ENCODE results near the gene ARTN. TPM values are rescaled to one million over a fixed set of nuclear protein-coding genes. Genes with fewer than 3 reads are reported as not detected.

The ARTN gene
- total and polyA plus RNA-seq, 2 experiments from 2014 or later = 6.7 to 35.7 TPM

DNA sequence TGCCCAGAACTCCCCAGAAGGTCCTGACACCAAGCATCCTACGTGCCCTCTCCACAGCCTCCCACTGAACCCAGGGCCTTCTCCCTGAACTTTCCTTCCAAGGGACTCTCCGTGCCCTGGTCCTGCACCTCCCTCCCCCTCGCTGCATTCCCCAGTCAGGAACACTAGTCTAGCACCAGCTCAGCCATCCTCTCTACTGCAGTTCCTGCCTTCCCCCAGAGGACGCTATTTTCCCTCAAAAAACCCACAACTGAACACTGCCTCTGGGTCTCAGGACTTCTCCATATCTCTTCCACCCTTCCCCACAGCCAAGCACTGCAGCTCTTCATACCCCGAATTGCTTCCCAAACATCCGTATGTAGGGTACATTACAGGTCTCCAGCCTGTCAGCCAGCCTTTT lies 12.6 kb upstream of the ARTN start:
- ATAC-seq = peak; percentile 60
- Mint-ChIP-seq H3K9me3 (no peaks in the 10 kb centered on the region), H3K27me3 (ENCODE audit: insufficient read depth, low read depth, poor library complexity) (peaks cover 4% of the 10 kb centered on the region), H3K4me3 (no peak overlapping the region), H3K4me1 (peaks cover 3% of the 10 kb centered on the region; the same call in 1 of the 3 replicates), H3K27ac (no peak overlapping the region), H3K36me3 (ENCODE audit: low read depth) (peaks cover 4% of the 10 kb centered on the region; the same call in 1 of the 3 replicates)
- TF ChIP-seq CTCF (conservative IDR thresholded peaks at IDR 0.05; ENCODE audit: low read depth in 2 of 2) = peak in 1 of 2 experiments; percentile 46; a peak in 3 of 4 replicates
- TF ChIP-seq, protein P1, sequence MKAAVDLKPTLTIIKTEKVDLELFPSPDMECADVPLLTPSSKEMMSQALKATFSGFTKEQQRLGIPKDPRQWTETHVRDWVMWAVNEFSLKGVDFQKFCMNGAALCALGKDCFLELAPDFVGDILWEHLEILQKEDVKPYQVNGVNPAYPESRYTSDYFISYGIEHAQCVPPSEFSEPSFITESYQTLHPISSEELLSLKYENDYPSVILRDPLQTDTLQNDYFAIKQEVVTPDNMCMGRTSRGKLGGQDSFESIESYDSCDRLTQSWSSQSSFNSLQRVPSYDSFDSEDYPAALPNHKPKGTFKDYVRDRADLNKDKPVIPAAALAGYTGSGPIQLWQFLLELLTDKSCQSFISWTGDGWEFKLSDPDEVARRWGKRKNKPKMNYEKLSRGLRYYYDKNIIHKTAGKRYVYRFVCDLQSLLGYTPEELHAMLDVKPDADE (IDR thresholded peaks at IDR 0.05) = no peak
- no peak overlapping the region for H2AFZ ChIP-seq
- H3K36me3 ChIP-seq (ENCODE audit: insufficient read depth) = no peaks in the 10 kb centered on the region
- H3K79me2 ChIP-seq (replicated peaks; ENCODE audit: insufficient read depth) = no peaks in the 10 kb centered on the region
- H3K9me2 ChIP-seq (ENCODE audit: insufficient read depth) = no peaks in the 10 kb centered on the region
- no peaks in the 10 kb centered on the region for H3K27me3 ChIP-seq (ENCODE audit: insufficient read depth)
- no peak overlapping the region for H3K27ac ChIP-seq (ENCODE audit: low read depth)
- no peaks in the 10 kb centered on the region for H4K20me1 ChIP-seq (replicated peaks; ENCODE audit: insufficient read depth)
- DNase-seq (ENCODE audit: low spot score) = peak; percentile 38
- no peaks in the 10 kb centered on the region for H3K4me1 ChIP-seq (ENCODE audit: insufficient read depth)
- H3K4me2 ChIP-seq = no peak overlapping the region
- H3K4me3 ChIP-seq = no peak overlapping the region
- no peaks in the 10 kb centered on the region for H3F3A ChIP-seq (replicated peaks; ENCODE audit: low read depth)

DNA sequence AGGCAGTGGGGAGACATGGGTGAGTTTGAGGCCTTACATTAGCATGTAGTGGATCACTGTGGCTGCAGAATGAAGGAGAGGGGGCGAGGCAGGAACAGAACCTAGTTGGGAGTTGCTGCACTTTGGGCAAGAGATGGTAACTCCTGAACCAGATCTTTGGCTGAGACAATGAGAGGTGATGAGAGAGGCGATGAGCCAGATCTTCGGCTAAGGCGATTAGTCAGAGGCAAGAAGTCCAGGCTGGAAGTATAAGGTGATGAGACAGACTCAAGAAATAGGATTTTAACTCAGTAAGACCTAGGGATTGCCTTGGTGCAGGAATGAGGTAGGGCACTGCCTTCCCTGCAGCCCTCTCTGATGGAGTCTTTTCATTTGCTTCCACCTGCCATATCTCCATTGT lies 9.1 kb upstream of the ARTN start:
- H4K20me1 ChIP-seq (replicated peaks; ENCODE audit: insufficient read depth) = no peaks in the 10 kb centered on the region
- peaks cover 3% of the 10 kb centered on the region for H3K27me3 Mint-ChIP-seq (ENCODE audit: insufficient read depth, low read depth, poor library complexity)
- H2AFZ ChIP-seq = no peak overlapping the region
- no peaks in the 10 kb centered on the region for H3K9me3 Mint-ChIP-seq
- no peaks in the 10 kb centered on the region for H3K36me3 ChIP-seq (ENCODE audit: insufficient read depth)
- DNase-seq (ENCODE audit: low spot score) (no peak), ATAC-seq (no peak)
- H3K36me3 Mint-ChIP-seq (ENCODE audit: low read depth) = peaks cover 4% of the 10 kb centered on the region; the same call in 1 of the 3 replicates
- H3F3A ChIP-seq (replicated peaks; ENCODE audit: low read depth) = no peaks in the 10 kb centered on the region
- no peaks in the 10 kb centered on the region for H3K79me2 ChIP-seq (replicated peaks; ENCODE audit: insufficient read depth)
- H3K27ac Mint-ChIP-seq = no peak overlapping the region
- TF ChIP-seq EZH2phosphoT487 (IDR thresholded peaks at IDR 0.05; ENCODE audit: unreplicated experiment) (no peak), STAT1 (IDR thresholded peaks at IDR 0.05; ENCODE audit: unreplicated experiment) (no peak)
- H3K4me3 Mint-ChIP-seq = no peak overlapping the region
- H3K27ac ChIP-seq (ENCODE audit: low read depth) = no peak overlapping the region
- no peak overlapping the region for H3K4me3 ChIP-seq
- H3K27me3 ChIP-seq (ENCODE audit: insufficient read depth) = no peaks in the 10 kb centered on the region
- H3K4me1 Mint-ChIP-seq = peaks cover 4% of the 10 kb centered on the region
- H3K9me2 ChIP-seq (ENCODE audit: insufficient read depth) = no peaks in the 10 kb centered on the region
- no peaks in the 10 kb centered on the region for H3K4me1 ChIP-seq (ENCODE audit: insufficient read depth)
- no peak overlapping the region for H3K4me2 ChIP-seq

DNA sequence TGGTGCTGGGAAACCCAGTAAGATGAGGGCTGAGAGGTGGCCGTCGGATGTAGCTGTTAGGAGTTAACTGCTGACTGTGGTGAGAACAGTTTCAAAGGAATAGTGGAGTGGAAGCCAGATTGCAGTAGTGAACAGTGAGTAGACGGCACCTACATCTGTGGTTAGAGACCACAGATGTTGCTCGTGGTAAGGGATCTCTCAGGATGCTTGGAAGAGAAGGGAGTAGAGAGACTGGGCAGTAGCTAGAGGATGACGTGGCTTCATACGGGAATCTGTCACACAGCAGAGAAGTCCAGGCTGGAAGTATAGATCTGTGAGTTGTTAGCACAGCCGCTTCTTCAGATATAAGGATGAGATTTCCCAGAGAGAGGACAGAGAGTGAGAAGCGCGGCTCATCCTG lies 7.8 kb upstream of the ARTN start:
- Histone ChIP-seq H3K4me3 (no peak overlapping the region), H3K9me2 (ENCODE audit: insufficient read depth) (no peaks in the 10 kb centered on the region), H3K79me2 (replicated peaks; ENCODE audit: insufficient read depth) (no peaks in the 10 kb centered on the region), H3K27ac (ENCODE audit: low read depth) (no peak overlapping the region), H3K36me3 (ENCODE audit: insufficient read depth) (no peaks in the 10 kb centered on the region), H3K4me2 (no peak overlapping the region), H4K20me1 (replicated peaks; ENCODE audit: insufficient read depth) (no peaks in the 10 kb centered on the region), H3K4me1 (ENCODE audit: insufficient read depth) (peaks cover 6% of the 10 kb centered on the region; the same call in 1 of the 2 replicates), H3F3A (replicated peaks; ENCODE audit: low read depth) (peaks cover 7% of the 10 kb centered on the region; the same call in 1 of the 2 replicates), H2AFZ (no peak overlapping the region), H3K27me3 (ENCODE audit: insufficient read depth) (no peaks in the 10 kb centered on the region)
- Mint-ChIP-seq H3K27me3 (ENCODE audit: insufficient read depth, low read depth, poor library complexity) (peaks cover 9% of the 10 kb centered on the region), H3K36me3 (ENCODE audit: low read depth) (peaks cover 4% of the 10 kb centered on the region; the same call in 1 of the 3 replicates), H3K4me1 (peaks cover 10% of the 10 kb centered on the region), H3K9me3 (no peaks in the 10 kb centered on the region), H3K27ac (no peak overlapping the region), H3K4me3 (no peak overlapping the region)
- DNase-seq (ENCODE audit: low spot score) (no peak), ATAC-seq (no peak)
- TF ChIP-seq, protein P2, sequence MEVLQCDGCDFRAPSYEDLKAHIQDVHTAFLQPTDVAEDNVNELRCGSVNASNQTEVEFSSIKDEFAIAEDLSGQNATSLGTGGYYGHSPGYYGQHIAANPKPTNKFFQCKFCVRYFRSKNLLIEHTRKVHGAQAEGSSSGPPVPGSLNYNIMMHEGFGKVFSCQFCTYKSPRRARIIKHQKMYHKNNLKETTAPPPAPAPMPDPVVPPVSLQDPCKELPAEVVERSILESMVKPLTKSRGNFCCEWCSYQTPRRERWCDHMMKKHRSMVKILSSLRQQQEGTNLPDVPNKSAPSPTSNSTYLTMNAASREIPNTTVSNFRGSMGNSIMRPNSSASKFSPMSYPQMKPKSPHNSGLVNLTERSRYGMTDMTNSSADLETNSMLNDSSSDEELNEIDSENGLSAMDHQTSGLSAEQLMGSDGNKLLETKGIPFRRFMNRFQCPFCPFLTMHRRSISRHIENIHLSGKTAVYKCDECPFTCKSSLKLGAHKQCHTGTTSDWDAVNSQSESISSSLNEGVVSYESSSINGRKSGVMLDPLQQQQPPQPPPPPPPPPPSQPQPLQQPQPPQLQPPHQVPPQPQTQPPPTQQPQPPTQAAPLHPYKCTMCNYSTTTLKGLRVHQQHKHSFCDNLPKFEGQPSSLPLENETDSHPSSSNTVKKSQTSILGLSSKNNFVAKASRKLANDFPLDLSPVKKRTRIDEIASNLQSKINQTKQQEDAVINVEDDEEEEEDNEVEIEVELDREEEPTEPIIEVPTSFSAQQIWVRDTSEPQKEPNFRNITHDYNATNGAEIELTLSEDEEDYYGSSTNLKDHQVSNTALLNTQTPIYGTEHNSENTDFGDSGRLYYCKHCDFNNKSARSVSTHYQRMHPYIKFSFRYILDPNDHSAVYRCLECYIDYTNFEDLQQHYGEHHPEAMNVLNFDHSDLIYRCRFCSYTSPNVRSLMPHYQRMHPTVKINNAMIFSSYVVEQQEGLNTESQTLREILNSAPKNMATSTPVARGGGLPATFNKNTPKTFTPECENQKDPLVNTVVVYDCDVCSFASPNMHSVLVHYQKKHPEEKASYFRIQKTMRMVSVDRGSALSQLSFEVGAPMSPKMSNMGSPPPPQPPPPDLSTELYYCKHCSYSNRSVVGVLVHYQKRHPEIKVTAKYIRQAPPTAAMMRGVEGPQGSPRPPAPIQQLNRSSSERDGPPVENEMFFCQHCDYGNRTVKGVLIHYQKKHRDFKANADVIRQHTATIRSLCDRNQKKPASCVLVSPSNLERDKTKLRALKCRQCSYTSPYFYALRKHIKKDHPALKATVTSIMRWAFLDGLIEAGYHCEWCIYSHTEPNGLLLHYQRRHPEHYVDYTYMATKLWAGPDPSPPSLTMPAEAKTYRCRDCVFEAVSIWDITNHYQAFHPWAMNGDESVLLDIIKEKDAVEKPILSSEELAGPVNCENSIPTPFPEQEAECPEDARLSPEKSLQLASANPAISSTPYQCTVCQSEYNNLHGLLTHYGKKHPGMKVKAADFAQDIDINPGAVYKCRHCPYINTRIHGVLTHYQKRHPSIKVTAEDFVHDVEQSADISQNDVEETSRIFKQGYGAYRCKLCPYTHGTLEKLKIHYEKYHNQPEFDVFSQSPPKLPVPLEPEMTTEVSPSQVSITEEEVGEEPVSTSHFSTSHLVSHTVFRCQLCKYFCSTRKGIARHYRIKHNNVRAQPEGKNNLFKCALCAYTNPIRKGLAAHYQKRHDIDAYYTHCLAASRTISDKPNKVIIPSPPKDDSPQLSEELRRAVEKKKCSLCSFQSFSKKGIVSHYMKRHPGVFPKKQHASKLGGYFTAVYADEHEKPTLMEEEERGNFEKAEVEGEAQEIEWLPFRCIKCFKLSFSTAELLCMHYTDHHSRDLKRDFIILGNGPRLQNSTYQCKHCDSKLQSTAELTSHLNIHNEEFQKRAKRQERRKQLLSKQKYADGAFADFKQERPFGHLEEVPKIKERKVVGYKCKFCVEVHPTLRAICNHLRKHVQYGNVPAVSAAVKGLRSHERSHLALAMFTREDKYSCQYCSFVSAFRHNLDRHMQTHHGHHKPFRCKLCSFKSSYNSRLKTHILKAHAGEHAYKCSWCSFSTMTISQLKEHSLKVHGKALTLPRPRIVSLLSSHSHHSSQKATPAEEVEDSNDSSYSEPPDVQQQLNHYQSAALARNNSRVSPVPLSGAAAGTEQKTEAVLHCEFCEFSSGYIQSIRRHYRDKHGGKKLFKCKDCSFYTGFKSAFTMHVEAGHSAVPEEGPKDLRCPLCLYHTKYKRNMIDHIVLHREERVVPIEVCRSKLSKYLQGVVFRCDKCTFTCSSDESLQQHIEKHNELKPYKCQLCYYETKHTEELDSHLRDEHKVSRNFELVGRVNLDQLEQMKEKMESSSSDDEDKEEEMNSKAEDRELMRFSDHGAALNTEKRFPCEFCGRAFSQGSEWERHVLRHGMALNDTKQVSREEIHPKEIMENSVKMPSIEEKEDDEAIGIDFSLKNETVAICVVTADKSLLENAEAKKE (CRISPR knock-in tag; IDR thresholded peaks at IDR 0.05) = no peak
- TF ChIP-seq ZNF114 (CRISPR knock-in tag; IDR thresholded peaks at IDR 0.05) = no peak

All from GM23338 (cell line).